Mesenteric fat pad (tissue), 1 donor: Measurements from ENCODE around the gene HLA-DRA. TPM values are rescaled to one million over a fixed set of nuclear protein-coding genes. Genes with fewer than 3 reads are reported as not detected.
"Not testable (repeated sequence)": the region's sequence is repeated elsewhere in the genome, so short reads cannot be mapped to it uniquely, and the experiment has no call there.

ENCODE experiments used
- DNase-seq: peaks from one replicate; pipeline ENCODE4 v3.0.0-alpha.2; 2020; ENCODE audit warnings: low spot score
- total RNA-seq: library from RNA; stranded (reverse); fragmentation: NEBNext Ultra II Directional; extraction: Animal tissue kit (Norgen Biotek cat#: 25700); gene quantifications from one replicate; pipeline ENCODE4 v1.2.1, GENCODE V29; 2021
- donor health status: DM: yes; HTN: yes; CAD: no.

HLA-DRA gene
- total RNA-seq, 1 donor from 2014 or later = 174 TPM

DNA sequence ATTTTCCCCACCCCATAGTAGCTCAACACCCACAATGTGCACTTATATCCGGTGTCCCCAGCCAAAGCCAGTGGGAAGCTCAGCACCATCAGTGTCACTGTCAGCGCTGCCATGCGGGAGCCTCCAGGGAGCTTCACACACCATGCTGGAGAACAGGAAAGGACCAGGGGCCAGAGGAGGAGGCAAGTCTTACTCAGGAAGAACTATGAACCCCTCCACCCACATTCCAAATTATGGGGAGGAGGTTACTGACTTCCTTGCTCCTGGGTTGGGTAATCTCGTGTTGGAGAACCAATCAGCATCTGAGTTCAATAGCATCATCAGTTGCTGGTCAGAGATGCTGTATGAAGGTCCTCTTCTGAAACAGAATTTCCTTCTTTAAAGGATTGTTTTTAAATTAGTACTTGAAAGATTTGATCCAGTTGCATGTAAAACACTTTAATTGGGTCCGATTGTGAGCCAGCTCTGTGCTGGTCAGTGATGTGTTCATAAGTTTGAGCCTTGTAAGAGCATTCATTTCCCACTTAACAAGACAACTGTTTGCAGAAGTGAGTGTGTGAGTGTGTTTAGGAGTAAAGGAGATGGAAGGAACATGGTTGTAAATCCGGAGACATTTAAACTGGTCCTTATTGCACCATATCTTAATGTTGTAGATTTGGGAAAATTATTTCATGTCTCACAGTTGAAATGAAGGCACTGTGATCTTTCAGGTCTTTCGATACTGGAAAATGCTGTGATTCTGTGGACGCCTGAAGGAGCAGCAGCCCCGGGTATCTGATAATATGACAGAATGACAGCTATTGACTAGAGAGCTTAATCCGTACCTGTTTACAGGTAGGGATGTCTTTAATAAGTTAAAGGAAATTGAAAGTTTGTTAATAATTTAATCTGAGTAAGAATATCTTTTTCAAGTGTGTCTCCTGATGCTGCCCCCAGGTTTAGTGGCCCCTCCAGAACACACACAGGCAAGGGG is 34.0 kb downstream of the HLA-DRA start:
- not testable (repeated sequence) for DNase-seq

- DNase-seq = no peak
Measured at GRCh38 chr6:32475392-32476206, 35.9 kb downstream of the HLA-DRA start.

- no peak for DNase-seq
Measured at GRCh38 chr6:32483968-32484613, 44.4 kb downstream of the HLA-DRA start.

- DNase-seq = no peak
Measured at GRCh38 chr6:32484614-32484998, 44.9 kb downstream of the HLA-DRA start.

DNA sequence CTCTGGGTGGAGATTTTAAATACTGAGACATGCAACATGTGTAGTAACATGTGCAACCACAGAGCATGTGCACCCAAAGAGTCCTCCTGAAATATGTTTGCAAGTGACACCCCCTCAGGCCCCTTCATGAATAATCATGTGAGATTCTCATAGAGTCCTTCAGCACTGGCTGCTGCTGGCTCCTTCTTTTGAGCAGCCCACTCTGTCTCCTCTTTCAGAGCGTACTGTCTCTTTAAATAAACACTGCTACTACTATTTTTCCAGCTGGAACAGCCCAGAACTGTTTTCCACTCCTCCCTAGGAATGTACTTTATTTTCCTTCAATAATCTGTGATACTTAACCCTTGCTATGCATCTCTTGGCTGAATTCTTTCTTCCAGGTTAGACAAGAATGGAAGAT is 48.4 kb downstream of the HLA-DRA start:
- no peak for DNase-seq

GRCh38 chr6:32491700-32492099 is 52.0 kb downstream of the HLA-DRA start:
- no peak for DNase-seq

DNA sequence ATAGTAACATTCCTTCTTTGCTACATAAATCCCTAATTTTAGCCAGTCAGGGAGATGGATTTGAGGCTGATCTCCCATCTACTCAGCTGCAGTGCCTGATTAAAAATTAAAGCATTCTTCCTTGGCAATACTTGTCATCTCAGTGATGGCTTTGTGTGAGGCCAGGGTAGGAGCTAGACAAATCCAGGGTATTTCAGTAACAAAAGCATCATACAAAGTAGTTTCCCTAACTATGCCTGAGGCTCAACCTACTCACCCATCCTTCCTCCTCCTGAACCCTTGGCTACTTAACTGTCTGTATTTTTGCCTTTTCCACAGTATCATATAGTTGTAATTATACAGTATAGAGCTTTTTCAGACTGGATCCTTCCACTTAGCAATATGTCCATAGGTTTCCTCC is 52.7 kb downstream of the HLA-DRA start:
- DNase-seq = no peak

Other genes with a start within 250 kb of the HLA-DRA start
- 51.5 TPM for gene PBX2, start 249.7 kb upstream of the HLA-DRA start, total RNA-seq
- gene GPSM3, start 247.2 kb upstream of the HLA-DRA start, total RNA-seq = 39.2 TPM
- gene NOTCH4, start 215.8 kb upstream of the HLA-DRA start, total RNA-seq = 113 TPM
- gene TSBP1, start 68.0 kb upstream of the HLA-DRA start, total RNA-seq = not detected
- gene BTNL2, start 32.7 kb upstream of the HLA-DRA start, total RNA-seq = not detected
- gene HLA-DRB5, start 90.4 kb downstream of the HLA-DRA start, total RNA-seq = 118 TPM
- gene HLA-DRB1, start 150.0 kb downstream of the HLA-DRA start, total RNA-seq = 133 TPM
- 12.7 TPM for gene HLA-DQA1, start 197.5 kb downstream of the HLA-DRA start, total RNA-seq
- 21.5 TPM for gene HLA-DQB1, start 226.8 kb downstream of the HLA-DRA start, total RNA-seq